Measurements from ENCODE around the gene MFSD1.

GRCh38 chr3:158835631-158836030, 33.8 kb downstream of the MFSD1 start:
- TF ChIP-seq YY1 (IDR thresholded peaks at IDR 0.05; ENCODE audit: insufficient read depth, insufficient read length) (no peak), ZNF274 (IDR thresholded peaks at IDR 0.05; ENCODE audit: low read depth, low read length) (no peak), SUZ12 (IDR thresholded peaks at IDR 0.05; ENCODE audit: extremely low read depth, insufficient read depth, insufficient read length) (no peak)

Measured in NT2/D1 (cell line).